KMS-11 (cell line): ENCODE data around the gene C10orf62.

Experiments
- H2AFZ ChIP-seq: fragments of 200-600 bp; sonication (generic); 2 replicates; pipeline ENCODE4 v1.6.1; 2016; ENCODE audit warnings: antibody characterized with exemption, mixed run types, low read depth
- H3K27ac ChIP-seq: fragments of 200-600 bp; sonication (generic); 2 replicates; pipeline ENCODE4 v1.6.1; 2016; ENCODE audit warnings: mild to moderate bottlenecking, mixed run types
- H3K27me3 ChIP-seq: fragments of 200-600 bp; sonication (generic); 2 replicates; pipeline ENCODE4 v1.6.1; 2017; ENCODE audit warnings: mild to moderate bottlenecking, low read depth, mixed run types, moderate library complexity; ENCODE audit not compliant: insufficient read depth
- H3K36me3 ChIP-seq: fragments of 200-600 bp; sonication (generic); 2 replicates; pipeline ENCODE4 v1.6.1; 2017; ENCODE audit warnings: mild to moderate bottlenecking, mixed run types; ENCODE audit not compliant: insufficient read depth
- H3K4me1 ChIP-seq: fragments of 200-600 bp; sonication (generic); 2 replicates; pipeline ENCODE4 v1.6.1; 2016; ENCODE audit warnings: mild to moderate bottlenecking, low read depth, mixed run types; ENCODE audit not compliant: poor library complexity, severe bottlenecking
- H3K4me2 ChIP-seq: fragments of 200-600 bp; sonication (generic); 2 replicates; pipeline ENCODE4 v1.7.0; 2016; ENCODE audit warnings: mild to moderate bottlenecking, mixed run types
- H3K4me3 ChIP-seq: fragments of 200-600 bp; sonication (generic); IDR thresholded peaks from 2 replicates; pipeline ENCODE4 v1.6.1; 2017; ENCODE audit warnings: low read depth, low read length, mixed read lengths; ENCODE audit not compliant: insufficient read depth
- H3K79me2 ChIP-seq: fragments of 200-600 bp; sonication (generic); 2 replicates; pipeline ENCODE4 v1.6.1; 2016; ENCODE audit warnings: low read depth, mixed run types; ENCODE audit not compliant: insufficient read depth
- H3K9ac ChIP-seq: fragments of 200-600 bp; sonication (generic); 2 replicates; pipeline ENCODE4 v1.6.1; 2016; ENCODE audit warnings: mild to moderate bottlenecking, mixed run types
- H4K20me1 ChIP-seq: fragments of 200-600 bp; sonication (generic); 2 replicates; pipeline ENCODE4 v1.6.1; 2016; ENCODE audit warnings: mild to moderate bottlenecking, mixed run types; ENCODE audit not compliant: insufficient read depth
- CTCF ChIP-seq: fragments of 200-600 bp; sonication (generic); conservative IDR thresholded peaks from 2 replicates; pipeline ENCODE4 v1.6.1; 2017; ENCODE audit warnings: low read depth, mild to moderate bottlenecking, antibody characterized with exemption, low read length, moderate library complexity, mixed read lengths

Gene C10orf62

DNA sequence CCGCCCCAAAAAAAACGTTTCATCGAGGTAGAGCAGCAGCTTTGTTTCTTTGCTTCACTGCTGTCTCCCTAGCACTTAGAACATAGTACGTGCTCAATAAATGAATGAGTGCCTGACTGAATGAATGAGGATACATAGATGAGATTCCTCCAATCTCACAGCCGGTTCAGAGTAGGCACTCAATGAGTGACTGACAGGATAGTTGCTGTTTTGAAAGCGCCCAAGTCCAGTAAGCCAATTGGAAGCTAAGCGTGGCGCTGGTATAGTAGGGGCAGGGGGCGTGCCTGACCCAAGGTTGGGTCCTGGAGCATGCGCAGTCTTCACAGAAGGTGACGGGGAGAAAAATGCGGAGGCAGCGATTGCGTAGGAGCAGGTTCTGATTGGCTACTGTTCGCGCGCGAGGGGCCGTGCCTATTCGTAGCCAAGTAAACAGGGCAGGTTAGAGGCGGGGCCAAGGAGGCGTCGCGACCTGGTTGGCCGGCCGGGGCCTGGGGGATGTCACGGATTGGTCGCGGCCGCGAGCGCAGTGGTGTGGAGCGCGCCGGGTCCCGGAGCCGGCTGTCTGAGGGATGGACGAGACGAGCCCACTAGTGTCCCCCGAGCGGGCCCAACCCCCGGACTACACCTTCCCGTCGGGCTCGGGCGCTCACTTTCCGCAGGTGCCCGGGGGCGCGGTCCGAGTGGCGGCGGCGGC lies 50.8 kb downstream of the C10orf62 start, which contains the start of gene PI4K2A:
PI4K2A (plus strand) TSS at position 498 of the 694 bp plus-strand sequence; CDS start at position 570, 72 bp downstream.
- no peaks in the 10 kb centered on the region for H3K27me3 ChIP-seq
- H3K79me2 ChIP-seq: 0 out of 2 replicates have a peak, but pooled peaks cover 16% of the 10 kb centered on the region
- H3K4me3 ChIP-seq: no peak within 1 kb of the TSS
- peak within 1 kb of the TSS; percentile 48; the same call in 1 of the 2 replicates for H3K9ac ChIP-seq
- peak within 1 kb of the TSS; percentile 93 for H3K4me2 ChIP-seq
- H2AFZ ChIP-seq: peak within 1 kb of the TSS; percentile 95
- peak within 1 kb of the TSS; percentile 33 for H3K27ac ChIP-seq
- no peak for TF ChIP-seq CTCF
- H3K36me3 ChIP-seq: no peaks in the 10 kb centered on the region; the same call in 1 of the 2 replicates
- peaks cover 14% of the 10 kb centered on the region for H3K4me1 ChIP-seq
- no peaks in the 10 kb centered on the region for H4K20me1 ChIP-seq
